ENCODE data around the gene TRIM52. TPM values are rescaled to one million over a fixed set of nuclear protein-coding genes. Genes with fewer than 3 reads are reported as not detected.
"Not testable (repeated sequence)": the region's sequence is repeated elsewhere in the genome, so short reads cannot be mapped to it uniquely, and the experiment has no call there.

Gene TRIM52
- total and polyA plus RNA-seq, 2 of the 4 experiments (the other 2 are of a cell fraction) = 2.3 to 6.9 TPM

DNA sequence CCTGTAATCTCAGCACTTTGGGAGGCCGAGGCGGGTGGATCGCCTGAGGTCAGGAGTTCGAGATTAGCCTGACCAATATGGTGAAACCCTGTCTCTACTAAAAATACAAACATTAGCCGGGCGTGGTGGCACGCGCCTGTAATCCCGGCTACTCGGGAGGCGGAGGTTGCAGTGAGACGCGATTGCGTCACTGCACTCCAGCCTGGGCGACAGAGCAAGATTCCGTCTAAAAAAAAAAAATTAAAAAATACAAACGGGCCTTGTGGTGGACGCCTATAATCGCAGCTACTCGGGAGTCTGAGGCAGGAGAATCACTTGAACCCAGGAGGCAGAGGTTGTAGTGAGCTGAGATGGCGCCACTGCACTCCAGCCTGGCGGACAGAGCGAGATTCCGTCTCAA lies 51.9 kb downstream of the TRIM52 start:
- H2BK20ac ChIP-seq (ENCODE audit: low read depth, low read length); H3K27me3 ChIP-seq (ENCODE audit: control insufficient read depth, insufficient read depth, low read length); ATAC-seq (ENCODE audit: low read depth); H4K20me1 ChIP-seq (ENCODE audit: insufficient read depth, low read length); H3K36me3 ChIP-seq (ENCODE audit: control insufficient read depth, insufficient read depth, low read length); H3K9me3 ChIP-seq (ENCODE audit: control insufficient read depth, insufficient read depth, low read length); H2AK5ac ChIP-seq (ENCODE audit: low read depth, low read length); H3K14ac ChIP-seq (replicated peaks; ENCODE audit: low read depth, low read length); H3K4me1 ChIP-seq (ENCODE audit: control insufficient read depth, insufficient read depth, low read length); H3K4me2 ChIP-seq (ENCODE audit: low read depth, low read length); H3K56ac ChIP-seq (ENCODE audit: extremely low read depth, insufficient read depth, low read length); dilution Hi-C loops (cut with HindIII; ENCODE audit: low sequenced_read_pairs, unreplicated experiment); H2BK15ac ChIP-seq (ENCODE audit: low read depth, low read length); H3K9ac ChIP-seq (ENCODE audit: low read depth, low read length); H3K23ac ChIP-seq (ENCODE audit: low read depth, low read length); DNase-seq; H2BK120ac ChIP-seq (ENCODE audit: low read depth, low read length); H2BK5ac ChIP-seq (ENCODE audit: low read depth, low read length, poor library complexity, severe bottlenecking); H3K79me1 ChIP-seq (ENCODE audit: low read depth in 1 of 2, low read length in 2 of 2); in situ Hi-C loops (cut with MboI; ENCODE audit: low sequenced_read_pairs); BruUV-seq (replicated peaks); H3K18ac ChIP-seq (ENCODE audit: low read depth, low read length); H4K8ac ChIP-seq (ENCODE audit: low read depth in 2 of 2, low read length in 2 of 2); H3K4ac ChIP-seq (ENCODE audit: low read depth, low read length); H3K27ac ChIP-seq (ENCODE audit: insufficient read depth, low read length); CTCF ChIA-PET; H4K5ac ChIP-seq (ENCODE audit: low read depth, low read length); H2AFZ ChIP-seq (replicated peaks; ENCODE audit: low read length, poor library complexity); intact Hi-C loops (cut with micrococcal nuclease); H2AK9ac ChIP-seq (replicated peaks; ENCODE audit: low read depth, low read length, poor library complexity); H3K9me1 ChIP-seq (ENCODE audit: insufficient read depth, low read length); H3K4me3 ChIP-seq (ENCODE audit: insufficient read depth, low read depth, low read length); POLR2A ChIA-PET (ENCODE audit: unreplicated experiment); H4K91ac ChIP-seq (ENCODE audit: insufficient read depth, low read depth, low read length): not testable (repeated sequence)
- WGBS, 2 experiments (ENCODE audit: extremely low coverage in 2 of 2, insufficient read length in 1 of 2) = 94% methylated on average over 8 of the region's 24 CpGs; no CpG with 5 or more reads in 1 of the 2 experiments

Measured in IMR-90 (cell line).